Left kidney (tissue), 1 donor: ENCODE measurements around the gene SAMD9L. TPM values are rescaled to one million over a fixed set of nuclear protein-coding genes. Genes with fewer than 3 reads are reported as not detected.

Source experiments
- polyA plus RNA-seq: library from polyadenylated mRNA; unstranded; fragments of 120-200 nt; gene quantifications from one replicate; pipeline ENCODE4 v1.2.1, GENCODE V29; 2013; ENCODE audit not compliant: insufficient read length

SAMD9L gene
- polyA plus RNA-seq, 1 donor = 4.1 TPM

Other genes with a start within 250 kb of the SAMD9L start
- 5.6 TPM for gene SAMD9, start 30.4 kb downstream of the SAMD9L start, polyA plus RNA-seq
- gene HEPACAM2, start 78.1 kb upstream of the SAMD9L start, polyA plus RNA-seq = 5.9 TPM
- 36.3 TPM for gene VPS50, start 84.0 kb upstream of the SAMD9L start, polyA plus RNA-seq